Memory B cell (primary cell): ENCODE data around the gene PRKAR1B.
"Not testable (repeated sequence)": the region's sequence is repeated elsewhere in the genome, so short reads cannot be mapped to it uniquely, and the experiment has no call there.

Experiments used
- ATAC-seq: fragments of 150-1000 bp; cut with Tn5 transposase; 2 replicates; pipeline ENCODE4 v1.10.0; 2021; ENCODE audit warnings: low read depth, mild to moderate bottlenecking, moderate library complexity
- DNase-seq, 2 donors: peaks; one replicate each; pipeline ENCODE4 v3.0.0; 2022; ENCODE audit warnings: low spot score in 2 of 2
- H3K27ac Mint-ChIP-seq: one replicate; pipeline ENCODE4 v1.8.0; 2022; ENCODE audit warnings: mild to moderate bottlenecking, moderate library complexity, mixed read lengths
- H3K27me3 Mint-ChIP-seq: one replicate; pipeline ENCODE4 v1.8.0; 2022; ENCODE audit warnings: mixed read lengths
- H3K36me3 Mint-ChIP-seq: one replicate; pipeline ENCODE4 v1.8.0; 2022; ENCODE audit warnings: mild to moderate bottlenecking, mixed read lengths
- H3K4me1 Mint-ChIP-seq: one replicate; pipeline ENCODE4 v1.8.0; 2022; ENCODE audit warnings: mixed read lengths
- H3K4me3 Mint-ChIP-seq: one replicate; pipeline ENCODE4 v1.8.0; 2022; ENCODE audit warnings: mild to moderate bottlenecking, moderate library complexity, mixed read lengths
- H3K9me3 Mint-ChIP-seq: one replicate; pipeline ENCODE4 v1.8.0; 2022; ENCODE audit warnings: mixed read lengths

PRKAR1B gene

DNA sequence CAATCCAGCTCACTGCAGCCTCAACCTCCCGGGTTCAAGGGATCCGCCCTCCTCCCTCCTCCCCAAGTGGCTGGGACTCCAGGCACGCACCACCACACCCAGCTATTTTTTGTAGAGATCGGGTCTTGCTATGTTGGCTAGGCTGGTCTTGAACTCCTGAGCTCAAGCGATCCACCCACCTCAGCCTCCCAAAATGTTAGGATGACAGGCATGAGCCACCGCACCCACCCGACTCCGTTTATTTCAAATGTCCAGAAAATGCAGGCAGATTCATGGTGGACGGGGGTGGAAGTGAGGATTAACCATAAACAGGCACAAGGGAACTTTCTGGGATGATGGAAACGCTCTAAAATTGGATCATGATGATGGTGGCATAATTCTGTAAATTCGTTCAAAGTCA is 85.1 kb downstream of the PRKAR1B start:
- DNase-seq (no peak), ATAC-seq (no peak)
- H3K4me3 Mint-ChIP-seq = no peak overlapping the region
- H3K27ac Mint-ChIP-seq = no peak overlapping the region
- H3K27me3 Mint-ChIP-seq = peaks cover 1% of the 10 kb centered on the region
- H3K4me1 Mint-ChIP-seq = peaks cover 3% of the 10 kb centered on the region
- peaks cover 3% of the 10 kb centered on the region for H3K36me3 Mint-ChIP-seq
- peaks cover 1% of the 10 kb centered on the region for H3K9me3 Mint-ChIP-seq

- no peak for ATAC-seq
- H3K36me3 Mint-ChIP-seq = peaks cover 3% of the 10 kb centered on the region
- peaks cover 1% of the 10 kb centered on the region for H3K9me3 Mint-ChIP-seq
- no peak for DNase-seq
- no peak overlapping the region for H3K27ac Mint-ChIP-seq
- H3K4me1 Mint-ChIP-seq = peaks cover 3% of the 10 kb centered on the region
- H3K4me3 Mint-ChIP-seq = no peak overlapping the region
- peaks cover 1% of the 10 kb centered on the region for H3K27me3 Mint-ChIP-seq
Observed at GRCh38 chr7:641269-641671, 85.8 kb downstream of the PRKAR1B start.

DNA sequence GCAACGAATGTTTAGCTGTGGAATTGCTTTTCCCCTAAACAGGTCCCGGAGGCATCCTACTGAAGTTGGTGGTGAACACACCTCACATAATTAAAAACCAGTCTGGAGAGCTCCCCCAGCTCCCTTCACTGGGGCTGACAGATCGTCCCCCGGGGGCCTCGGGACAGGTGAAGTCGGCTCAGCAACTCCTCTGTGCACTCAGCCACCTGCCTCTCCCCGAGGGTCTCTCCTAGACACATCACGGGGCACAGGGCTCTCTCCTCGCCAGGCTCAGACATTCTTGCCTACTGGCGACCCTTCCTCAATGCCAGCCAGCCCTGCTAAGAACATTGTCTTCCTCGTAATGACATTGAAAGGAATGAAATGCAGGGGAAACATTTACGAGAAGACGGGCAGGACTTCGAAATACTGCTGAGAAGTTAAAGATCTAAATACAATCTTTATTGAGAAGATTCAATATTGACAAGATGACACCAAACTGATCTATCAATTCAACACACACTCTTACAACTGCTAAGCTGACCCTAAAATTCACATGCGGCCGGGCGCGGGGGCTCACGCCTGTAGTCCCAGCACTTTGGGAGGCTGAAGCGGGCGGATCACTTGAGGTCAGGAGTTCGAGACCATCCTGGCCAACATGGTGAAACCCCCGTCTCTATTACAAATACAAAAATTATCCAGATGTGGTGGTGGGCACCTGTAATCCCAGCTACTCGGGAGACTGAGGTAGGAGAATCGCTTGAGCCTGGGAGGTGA is 88.6 kb downstream of the PRKAR1B start:
- DNase-seq (no peak), ATAC-seq (no peak)
- peaks cover 3% of the 10 kb centered on the region for H3K4me1 Mint-ChIP-seq
- H3K27ac Mint-ChIP-seq = no peak overlapping the region
- H3K36me3 Mint-ChIP-seq = peaks cover 3% of the 10 kb centered on the region
- peaks cover 1% of the 10 kb centered on the region for H3K9me3 Mint-ChIP-seq
- H3K27me3 Mint-ChIP-seq = peaks cover 1% of the 10 kb centered on the region
- no peak overlapping the region for H3K4me3 Mint-ChIP-seq

DNA sequence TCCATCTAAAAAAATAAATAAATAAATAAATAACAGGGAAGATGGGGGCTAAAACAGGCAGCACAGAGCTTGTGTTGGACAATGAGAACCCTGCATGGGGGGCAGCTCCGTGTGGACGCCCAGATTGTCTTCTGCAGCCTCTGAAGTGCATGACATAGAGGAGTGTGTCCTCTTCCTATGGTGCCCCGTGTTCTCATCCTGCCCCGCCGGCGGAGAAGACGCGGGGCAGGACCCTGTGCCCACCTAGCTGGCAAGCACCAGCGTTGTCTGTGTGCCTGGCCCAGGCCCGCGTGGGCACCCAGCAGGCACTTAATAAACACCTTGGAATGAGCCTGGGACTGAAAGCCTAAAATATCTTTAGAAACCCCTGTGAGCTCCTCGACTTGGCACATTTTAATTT is 89.3 kb downstream of the PRKAR1B start:
- no peak for ATAC-seq
- Mint-ChIP-seq H3K27ac (no peak overlapping the region), H3K4me3 (no peak overlapping the region), H3K36me3 (peaks cover 1% of the 10 kb centered on the region), H3K9me3 (peaks cover 1% of the 10 kb centered on the region), H3K4me1 (peaks cover 3% of the 10 kb centered on the region), H3K27me3 (peaks cover 1% of the 10 kb centered on the region)
- no peak for DNase-seq

GRCh38 chr7:636396-636795 is 90.7 kb downstream of the PRKAR1B start:
- no peak overlapping the region for H3K4me3 Mint-ChIP-seq

GRCh38 chr7:635687-636382 is 91.2 kb downstream of the PRKAR1B start:
- not testable (repeated sequence) for H3K36me3 Mint-ChIP-seq, H3K27ac Mint-ChIP-seq, H3K9me3 Mint-ChIP-seq, H3K27me3 Mint-ChIP-seq, ATAC-seq, H3K4me3 Mint-ChIP-seq, DNase-seq, H3K4me1 Mint-ChIP-seq

More at GRCh38 chr7:636396-636795, 90.7 kb downstream of the PRKAR1B start:
- DNase-seq = no peak
- Mint-ChIP-seq H3K36me3 (peaks cover 1% of the 10 kb centered on the region), H3K27me3 (peaks cover 1% of the 10 kb centered on the region), H3K27ac (no peak overlapping the region), H3K9me3 (peaks cover 1% of the 10 kb centered on the region), H3K4me1 (peaks cover 3% of the 10 kb centered on the region)
- ATAC-seq = no peak

GRCh38 chr7:635227-635626 is 91.9 kb downstream of the PRKAR1B start:
- H3K27ac Mint-ChIP-seq = no peak overlapping the region
- H3K4me3 Mint-ChIP-seq = no peak overlapping the region
- H3K4me1 Mint-ChIP-seq = no peaks in the 10 kb centered on the region
- peaks cover 1% of the 10 kb centered on the region for H3K36me3 Mint-ChIP-seq
- no peak for ATAC-seq
- no peaks in the 10 kb centered on the region for H3K27me3 Mint-ChIP-seq
- DNase-seq = no peak
- no peaks in the 10 kb centered on the region for H3K9me3 Mint-ChIP-seq

GRCh38 chr7:633381-634018 is 93.6 kb downstream of the PRKAR1B start:
- no peak for ATAC-seq
- H3K9me3 Mint-ChIP-seq = no peaks in the 10 kb centered on the region

DNA sequence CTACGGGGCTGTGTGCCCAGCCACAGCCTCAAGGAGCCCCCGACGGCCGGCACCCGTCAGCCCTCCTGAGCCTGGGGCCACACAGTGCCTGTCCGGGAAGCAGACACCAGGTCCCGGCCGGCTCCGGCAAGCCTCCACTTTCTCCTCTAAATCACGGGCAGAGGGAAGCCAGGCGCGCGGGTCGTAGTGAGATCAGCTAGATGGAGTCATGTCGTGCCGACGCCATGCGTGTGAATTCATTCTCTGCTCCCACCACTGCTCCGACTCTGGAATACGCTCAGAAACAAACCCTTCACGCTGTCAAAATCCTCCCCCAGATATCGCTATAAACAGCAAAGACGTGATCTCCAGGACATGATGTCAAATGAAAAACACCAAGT is 94.3 kb downstream of the PRKAR1B start:
- Mint-ChIP-seq H3K4me1 (no peaks in the 10 kb centered on the region), H3K9me3 (no peaks in the 10 kb centered on the region), H3K27ac (no peak overlapping the region), H3K36me3 (peaks cover 2% of the 10 kb centered on the region), H3K4me3 (no peak overlapping the region), H3K27me3 (no peaks in the 10 kb centered on the region)
- DNase-seq = no peak
- ATAC-seq = no peak

More at GRCh38 chr7:633381-634018, 93.6 kb downstream of the PRKAR1B start:
- Mint-ChIP-seq H3K27me3 (no peaks in the 10 kb centered on the region), H3K27ac (no peak overlapping the region), H3K4me3 (no peak overlapping the region), H3K4me1 (no peaks in the 10 kb centered on the region), H3K36me3 (no peaks in the 10 kb centered on the region)
- DNase-seq = no peak

DNA sequence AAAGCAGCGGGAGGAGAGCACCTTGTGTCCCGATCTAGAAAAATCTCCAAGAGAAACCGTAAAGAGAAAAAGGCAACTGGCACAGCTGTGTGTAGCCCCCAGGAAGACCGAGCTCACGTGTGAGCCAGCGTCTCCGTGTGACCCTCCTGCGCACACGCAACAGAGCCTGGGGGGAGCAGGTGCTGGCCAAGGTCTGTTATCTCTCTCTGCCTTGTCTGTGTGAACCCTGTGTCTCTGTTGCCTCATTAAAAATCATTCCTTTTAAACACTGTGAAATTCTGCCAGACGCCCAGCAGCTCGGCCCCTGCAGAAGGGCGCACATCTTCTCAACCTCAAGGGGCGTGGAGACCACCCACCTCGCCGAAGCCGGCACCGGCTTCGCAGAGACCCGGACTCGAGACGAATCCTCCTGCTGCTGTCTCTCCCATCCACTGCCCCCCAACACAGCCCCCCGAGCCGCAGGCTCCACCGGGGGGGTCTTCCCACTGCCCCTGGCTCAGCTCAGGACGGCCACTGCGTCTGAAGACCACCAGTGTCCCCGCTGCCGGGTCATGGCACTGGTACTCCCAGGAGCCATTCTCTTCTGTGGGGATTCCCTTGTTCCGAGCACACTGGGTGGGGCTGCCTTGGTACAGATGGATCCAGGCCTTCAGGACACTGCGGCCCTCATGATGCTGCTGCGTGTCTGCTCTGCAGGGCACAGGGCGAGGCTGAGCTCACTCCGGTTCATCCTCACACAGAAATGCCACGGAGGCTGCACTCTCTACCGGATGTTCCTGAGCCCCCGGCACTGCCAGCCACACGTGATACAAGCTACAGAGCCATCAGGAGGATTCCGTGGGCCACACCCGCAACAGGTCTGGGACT is 94.9 kb downstream of the PRKAR1B start:
- ATAC-seq (no peak), DNase-seq (no peak)
- no peak overlapping the region for H3K4me3 Mint-ChIP-seq
- H3K36me3 Mint-ChIP-seq = peaks cover 2% of the 10 kb centered on the region
- H3K9me3 Mint-ChIP-seq = no peaks in the 10 kb centered on the region
- no peaks in the 10 kb centered on the region for H3K4me1 Mint-ChIP-seq
- H3K27ac Mint-ChIP-seq = no peak overlapping the region
- no peaks in the 10 kb centered on the region for H3K27me3 Mint-ChIP-seq

DNA sequence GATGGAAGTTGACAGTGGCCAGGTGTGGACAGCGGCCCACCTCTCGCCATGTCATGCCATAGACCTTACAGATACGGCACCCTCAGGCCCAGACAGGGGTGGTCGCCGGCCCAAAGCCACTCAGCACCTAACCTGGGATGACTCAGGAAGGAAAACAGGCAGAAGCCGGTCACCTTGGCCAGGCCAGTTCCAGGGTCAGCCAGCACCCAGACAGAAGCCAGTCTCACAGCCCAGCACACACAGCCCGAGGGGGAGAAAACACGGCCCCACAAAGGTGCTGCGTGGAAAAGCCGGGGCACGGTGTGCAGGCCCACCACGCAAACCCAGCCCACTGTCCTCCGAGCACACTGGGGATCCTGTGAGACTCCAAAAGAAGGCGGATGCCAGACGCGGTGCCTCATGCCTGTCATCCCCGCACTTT is 95.8 kb downstream of the PRKAR1B start:
- no peak for ATAC-seq
- Mint-ChIP-seq H3K4me3 (no peak overlapping the region), H3K27ac (no peak overlapping the region), H3K4me1 (no peaks in the 10 kb centered on the region), H3K36me3 (peaks cover 2% of the 10 kb centered on the region), H3K27me3 (no peaks in the 10 kb centered on the region), H3K9me3 (no peaks in the 10 kb centered on the region)
- DNase-seq = no peak

GRCh38 chr7:630539-630938 is 96.5 kb downstream of the PRKAR1B start:
- no peak overlapping the region for H3K27ac Mint-ChIP-seq
- H3K9me3 Mint-ChIP-seq = peaks cover 3% of the 10 kb centered on the region

DNA sequence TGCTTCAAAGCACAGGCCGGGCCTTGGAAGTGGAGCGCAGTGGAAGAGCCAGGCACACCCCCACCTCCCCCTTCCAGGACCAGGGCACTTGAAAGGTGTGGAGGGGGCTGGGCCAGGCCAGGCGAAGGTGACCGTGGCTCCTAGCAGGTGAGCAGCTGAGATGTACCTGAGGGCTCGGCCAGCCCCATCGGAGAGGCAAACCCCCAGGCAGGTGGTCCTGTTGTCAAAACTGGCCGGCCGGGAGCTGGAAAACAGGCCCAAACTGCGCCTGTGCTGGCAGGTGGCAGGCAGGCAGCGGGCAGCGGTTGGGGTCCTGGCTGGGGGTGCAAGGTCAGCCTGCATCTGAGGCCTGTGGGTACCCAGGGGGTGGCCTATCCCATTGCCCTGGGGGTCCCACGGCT is 97.0 kb downstream of the PRKAR1B start:
- peaks cover 4% of the 10 kb centered on the region for H3K36me3 Mint-ChIP-seq
- H3K4me1 Mint-ChIP-seq = no peaks in the 10 kb centered on the region
- H3K9me3 Mint-ChIP-seq = peaks cover 3% of the 10 kb centered on the region
- DNase-seq (no peak), ATAC-seq (no peak)
- no peak overlapping the region for H3K4me3 Mint-ChIP-seq
- no peaks in the 10 kb centered on the region for H3K27me3 Mint-ChIP-seq
- H3K27ac Mint-ChIP-seq = no peak overlapping the region

More at GRCh38 chr7:630539-630938, 96.5 kb downstream of the PRKAR1B start:
- Mint-ChIP-seq H3K4me3 (no peak overlapping the region), H3K36me3 (peaks cover 3% of the 10 kb centered on the region), H3K4me1 (no peaks in the 10 kb centered on the region), H3K27me3 (no peaks in the 10 kb centered on the region)
- DNase-seq (no peak), ATAC-seq (no peak)

DNA sequence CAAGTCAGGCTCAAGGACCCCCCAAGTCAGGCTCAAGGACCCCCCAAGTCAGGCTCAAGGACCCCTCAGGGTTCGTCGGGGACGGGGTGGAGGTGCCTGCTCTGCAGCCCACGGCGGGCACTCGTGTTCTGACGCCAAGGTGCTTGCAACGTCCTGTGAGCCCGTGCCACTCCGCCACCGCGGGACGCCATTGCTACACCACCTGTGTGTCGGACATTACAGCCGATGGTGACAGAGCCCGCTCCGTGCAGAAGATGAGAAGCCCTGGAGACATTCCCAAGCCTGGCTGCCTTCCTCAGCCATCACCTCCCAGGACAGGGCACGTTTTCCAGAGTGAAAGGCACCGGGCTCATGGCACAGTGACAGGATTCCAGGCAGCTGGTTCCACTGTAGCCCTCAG is 98.3 kb downstream of the PRKAR1B start:
- no peak for ATAC-seq
- peaks cover 10% of the 10 kb centered on the region for H3K36me3 Mint-ChIP-seq
- no peak overlapping the region for H3K4me3 Mint-ChIP-seq
- no peak overlapping the region for H3K27ac Mint-ChIP-seq
- peaks cover 11% of the 10 kb centered on the region for H3K9me3 Mint-ChIP-seq
- no peaks in the 10 kb centered on the region for H3K27me3 Mint-ChIP-seq
- no peaks in the 10 kb centered on the region for H3K4me1 Mint-ChIP-seq
- DNase-seq = no peak
